Measurements from ENCODE around the gene MTHFD1L. TPM values are rescaled to one million over a fixed set of nuclear protein-coding genes. Genes with fewer than 3 reads are reported as not detected.

MTHFD1L gene
- total and polyA plus RNA-seq, 2 donors (not counting 3 experiments of a cell fraction or from before 2014, with no cell fraction given), result 40.2 to 120 TPM

- H3K27me3 ChIP-seq (ENCODE audit: control insufficient read depth in 2 of 2, insufficient read depth in 2 of 2, low read length in 2 of 2), result no peaks in the 10 kb centered on the region
- DNase-seq (ENCODE audit: low read depth, low spot score) (no peak), FAIRE-seq (no peak)
- H3K9ac ChIP-seq (replicated peaks; ENCODE audit: extremely low read depth, insufficient read depth, low read length), result no peak overlapping the region
- dilution Hi-C loops (cut with MboI; ENCODE audit: extremely low pct_ligation_motif_present, low sequenced_read_pairs) (no loop called here), intact Hi-C loops (cut with micrococcal nuclease) (no loop called here)
- no peaks in the 10 kb centered on the region for H3K36me3 ChIP-seq (ENCODE audit: control insufficient read depth in 2 of 2, extremely low read depth in 1 of 2, insufficient read depth in 2 of 2, low read length in 2 of 2)
- H3K9me1 ChIP-seq (replicated peaks; ENCODE audit: control insufficient read depth, extremely low read depth, insufficient read depth, low read length), result no peaks in the 10 kb centered on the region
- peaks cover 14% of the 10 kb centered on the region for H3K79me2 ChIP-seq (ENCODE audit: control insufficient read depth, insufficient read depth, low read length)
- no peaks in the 10 kb centered on the region for H3K9me3 ChIP-seq (replicated peaks; ENCODE audit: control insufficient read depth, insufficient read depth, low read length)
- H3K27ac ChIP-seq (ENCODE audit: insufficient read depth, low read depth, low read length), result peak overlapping the region; percentile 94
- BruUV-seq (replicated peaks), result no TSS peak
- CTCF ChIA-PET, result interaction anchor here (2.5 kb wide), 1 partner anchor 321 kb away, joined by 10 read pairs; no protein-coding TSS in a partner anchor
- H3K4me2 ChIP-seq (ENCODE audit: insufficient read depth, low read length), result no peak overlapping the region
- no peak overlapping the region for H3K4me3 ChIP-seq (replicated peaks in 1 of 3; ENCODE audit: insufficient read depth in 1 of 3, low read depth in 1 of 3, low read length in 3 of 3)
- no peaks in the 10 kb centered on the region for H4K20me1 ChIP-seq (replicated peaks; ENCODE audit: control insufficient read depth, extremely low read depth, insufficient read depth, low read length)
- H3K4me1 ChIP-seq (ENCODE audit: control insufficient read depth, extremely low read depth, insufficient read depth, low read length), result peaks cover 46% of the 10 kb centered on the region
- TF ChIP-seq MYC (IDR thresholded peaks at IDR 0.05; ENCODE audit: low read depth, low read length) (no peak), GATA2 (IDR thresholded peaks at IDR 0.05; ENCODE audit: insufficient read depth, insufficient read length, low read depth, low read length) (no peak), EZH2 (IDR thresholded peaks at IDR 0.05; ENCODE audit: borderline replicate concordance, low read depth, low read length, severe bottlenecking) (no peak), CTCF (IDR thresholded peaks at IDR 0.05; ENCODE audit: extremely low read depth in 1 of 2, insufficient read depth in 1 of 2, low read depth in 1 of 2, low read length in 2 of 2) (no peak), MAX (IDR thresholded peaks at IDR 0.05; ENCODE audit: insufficient read depth, insufficient read length) (no peak), FOS (IDR thresholded peaks at IDR 0.05; ENCODE audit: borderline replicate concordance, insufficient read depth, low read length) (no peak), JUN (IDR thresholded peaks at IDR 0.05; ENCODE audit: borderline replicate concordance, insufficient read depth, insufficient read length, low read depth) (no peak), POLR2A (IDR thresholded peaks at IDR 0.05; ENCODE audit: low read depth, low read length) (no peak), POLR2AphosphoS5 (IDR thresholded peaks at IDR 0.05; ENCODE audit: insufficient read depth, low read depth, low read length) (no peak)
- no peak overlapping the region for H2AFZ ChIP-seq (ENCODE audit: low read depth, low read length)
- POLR2A ChIA-PET, result no interaction called here
Observed at GRCh38 chr6:151002491-151002935, 137.0 kb downstream of the MTHFD1L start.
